GM03348 (cell line): Measurements from ENCODE around the gene SGPL1.
A peak's percentile ranks its signal among the peaks of the same experiment; 100 is the strongest.
"Not testable (repeated sequence)": the region's sequence is repeated elsewhere in the genome, so short reads cannot be mapped to it uniquely, and the experiment has no call there.

Experiments
- DNase-seq: peaks from one replicate; pipeline ENCODE4 v3.0.0; 2012; ENCODE audit warnings: low spot score

SGPL1 gene

DNA sequence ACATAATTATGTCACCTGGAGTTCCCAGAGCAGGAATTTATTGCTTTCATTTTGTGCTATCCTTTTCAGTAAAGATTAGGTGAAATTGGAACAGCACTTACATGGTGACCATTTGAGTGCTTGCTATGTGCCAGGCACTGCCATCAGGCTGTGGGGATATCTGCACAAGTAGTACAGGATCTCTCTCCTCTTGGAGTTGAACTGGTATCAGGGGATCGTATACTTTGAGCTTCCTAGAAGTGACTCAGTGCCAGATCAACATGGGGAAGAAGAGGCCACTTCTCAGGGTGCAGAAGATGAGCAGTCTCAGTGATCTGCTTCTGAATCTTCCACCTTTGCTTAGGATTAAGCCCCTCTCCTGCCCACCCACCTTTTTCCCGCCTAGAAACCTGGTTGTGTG lies 29.5 kb downstream of the SGPL1 start:
- no peak for DNase-seq

DNA sequence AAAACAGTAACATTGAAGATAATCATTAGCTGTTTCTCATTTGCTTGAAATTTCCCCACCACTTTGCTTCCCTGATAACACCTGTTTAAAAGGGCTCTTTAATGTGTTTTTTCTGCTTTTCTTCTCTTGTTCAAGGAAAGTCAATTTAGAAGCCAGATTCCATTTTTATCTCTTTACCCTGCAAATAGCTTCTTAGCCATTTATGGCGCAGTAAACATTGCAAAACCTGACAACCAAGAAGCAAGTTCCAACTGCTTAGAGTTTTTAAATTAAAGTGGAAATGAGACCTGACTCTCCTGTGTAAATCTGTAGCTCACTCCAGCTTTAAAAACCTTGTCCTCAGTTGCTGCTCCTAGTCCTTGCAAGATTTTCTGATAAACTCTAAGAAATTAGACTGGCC lies 30.1 kb downstream of the SGPL1 start:
- no peak for DNase-seq

DNA sequence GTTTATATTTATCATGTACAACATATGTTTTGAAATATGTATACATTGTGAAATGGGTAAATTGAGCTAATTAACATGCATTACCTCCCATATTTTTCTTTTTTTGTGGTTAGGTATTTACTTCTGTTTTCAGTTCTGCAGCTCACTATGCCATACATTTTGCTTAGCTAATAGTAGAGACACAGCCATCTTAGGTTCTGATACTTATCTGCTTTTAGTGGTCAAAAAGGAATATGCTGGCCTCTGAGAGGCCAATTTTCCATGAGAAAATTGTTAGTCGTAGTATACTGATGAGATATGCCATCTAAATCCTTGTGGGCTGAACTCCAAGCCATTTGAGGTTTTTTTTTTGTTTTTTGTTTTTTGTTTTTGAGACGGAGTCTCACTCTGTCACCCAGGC lies 31.0 kb downstream of the SGPL1 start:
- DNase-seq = no peak

DNA sequence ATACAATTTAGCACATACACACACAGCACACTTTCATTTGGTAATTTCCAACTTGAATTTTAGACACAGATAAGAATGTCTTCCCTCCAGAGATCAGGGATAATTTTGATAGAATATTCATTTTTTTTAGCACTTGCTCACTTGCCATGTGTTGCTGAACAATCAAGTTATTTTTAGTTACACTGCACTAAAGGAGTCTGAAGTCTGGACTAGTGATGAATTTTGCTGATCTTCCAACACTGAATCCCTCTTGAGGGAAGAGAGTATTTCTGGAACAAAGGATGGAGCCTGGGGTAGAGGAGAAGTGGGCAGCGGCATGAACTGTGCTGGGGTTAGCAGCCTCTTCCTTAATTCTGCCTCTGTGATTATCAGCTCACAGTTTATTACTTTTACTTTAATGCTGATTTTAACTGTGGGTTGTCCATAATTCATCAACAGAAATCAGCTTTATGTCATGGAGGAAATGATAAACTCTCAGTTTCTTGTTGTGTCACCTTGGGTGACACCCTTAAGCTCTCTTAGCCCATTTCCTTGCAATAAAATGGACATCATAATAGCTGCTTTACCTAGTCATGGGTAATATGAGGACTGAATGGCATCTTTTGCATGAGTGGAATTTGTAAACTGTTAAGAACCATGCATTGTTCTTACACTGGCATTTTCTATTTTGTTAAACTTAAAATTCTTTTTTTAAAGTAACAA lies 32.1 kb downstream of the SGPL1 start:
- peak; percentile 12 for DNase-seq

DNA sequence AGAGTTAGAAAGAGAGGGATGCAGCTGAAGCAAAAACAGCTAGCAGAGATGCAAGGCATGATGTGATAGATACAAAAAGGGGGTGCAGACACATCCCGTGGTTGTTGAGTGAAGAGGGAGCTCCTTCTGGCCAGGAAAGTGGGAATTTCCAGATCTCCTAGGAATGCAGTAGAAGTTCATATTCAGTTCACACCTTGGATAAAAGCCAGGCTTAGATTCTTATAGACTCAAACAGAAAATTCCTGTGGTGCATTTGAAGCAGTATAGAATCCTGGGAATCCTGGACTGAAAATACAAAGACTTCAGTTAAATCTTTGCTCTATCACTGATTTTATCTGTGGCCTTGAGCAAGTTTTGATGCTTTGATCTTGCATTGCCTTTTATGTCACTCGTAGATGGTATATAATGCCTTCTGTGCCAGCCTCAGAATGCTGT lies 33.9 kb downstream of the SGPL1 start:
- DNase-seq = peak; percentile 58

DNA sequence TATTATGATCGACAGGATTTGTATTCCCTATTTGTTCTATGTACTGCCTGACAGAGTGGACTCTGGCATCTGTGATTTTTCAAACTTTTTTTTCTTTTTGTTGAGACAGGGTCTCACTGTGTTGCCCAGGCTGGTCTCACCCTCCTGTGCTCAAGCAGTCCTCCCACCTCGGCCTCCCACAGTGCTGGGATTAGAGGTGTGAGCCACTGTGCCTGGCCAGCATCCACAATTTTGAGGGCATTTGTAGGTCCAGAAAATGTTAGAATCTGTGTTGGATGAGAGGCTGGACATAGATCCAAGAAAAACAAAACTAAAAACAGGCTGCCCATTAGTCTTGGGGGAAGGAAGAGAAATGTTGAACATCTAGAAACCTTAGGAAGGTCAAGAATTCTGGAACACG lies 34.3 kb downstream of the SGPL1 start:
- no peak for DNase-seq

DNA sequence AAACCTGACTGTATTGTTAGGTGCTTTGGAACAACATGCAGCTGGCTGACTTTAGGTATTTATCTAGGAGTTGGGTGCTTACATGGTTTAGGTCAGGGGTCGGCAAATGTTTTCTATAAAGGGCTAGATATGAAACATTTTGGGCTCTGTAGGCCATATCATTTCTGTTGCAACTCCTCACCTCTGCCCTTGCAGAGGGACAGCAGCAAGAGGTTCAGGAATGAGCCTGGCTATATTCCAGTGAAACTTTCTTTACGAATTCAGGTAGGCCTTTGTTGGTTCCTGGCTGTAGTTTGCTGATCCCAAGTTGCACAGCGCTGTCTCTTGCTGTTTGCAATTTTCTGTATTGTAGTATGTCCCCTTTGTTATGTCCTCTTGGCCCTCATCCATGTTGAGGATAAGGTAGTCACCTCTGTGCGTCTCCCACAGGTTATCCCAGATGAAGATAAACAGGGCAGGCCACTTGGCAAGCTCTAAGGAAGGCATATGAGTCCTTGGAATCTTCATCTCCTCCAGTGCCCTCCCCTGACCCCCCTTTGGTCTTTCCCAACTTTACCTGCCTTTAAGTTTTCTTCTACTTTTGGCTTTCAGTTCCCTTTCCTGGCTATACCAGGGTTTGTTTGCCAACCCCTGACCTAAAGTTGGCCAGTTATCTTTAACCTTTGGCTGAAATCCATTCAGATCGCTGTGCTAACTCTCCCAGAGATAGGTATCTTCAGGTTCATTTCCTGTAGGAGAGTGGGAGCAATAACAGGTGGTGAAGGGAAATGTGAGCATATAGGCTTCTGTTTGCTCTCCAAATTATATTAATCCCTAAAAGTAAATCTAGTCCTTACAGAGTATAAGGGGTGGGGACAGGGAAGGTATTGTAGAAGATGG lies 36.1 kb downstream of the SGPL1 start:
- DNase-seq = no peak

DNA sequence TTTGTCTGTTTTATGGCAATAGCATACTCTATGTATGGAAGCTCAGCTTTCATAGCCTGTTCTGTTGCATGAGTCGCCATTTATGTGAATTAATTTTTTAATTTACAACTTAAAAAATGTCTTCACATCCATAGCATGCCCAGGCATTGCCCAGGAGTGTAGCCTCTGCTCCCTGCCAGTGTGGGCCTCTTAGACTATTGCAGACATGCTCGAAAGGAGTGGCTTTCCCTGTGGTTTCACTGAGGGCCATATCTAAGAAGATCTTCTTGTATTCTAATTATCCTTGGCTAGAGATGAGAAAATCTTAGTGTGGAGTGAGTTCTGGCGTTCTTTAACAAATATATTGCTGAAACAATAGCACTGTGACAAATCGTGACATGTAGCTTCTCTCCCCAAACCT lies 37.3 kb downstream of the SGPL1 start:
- no peak for DNase-seq

DNA sequence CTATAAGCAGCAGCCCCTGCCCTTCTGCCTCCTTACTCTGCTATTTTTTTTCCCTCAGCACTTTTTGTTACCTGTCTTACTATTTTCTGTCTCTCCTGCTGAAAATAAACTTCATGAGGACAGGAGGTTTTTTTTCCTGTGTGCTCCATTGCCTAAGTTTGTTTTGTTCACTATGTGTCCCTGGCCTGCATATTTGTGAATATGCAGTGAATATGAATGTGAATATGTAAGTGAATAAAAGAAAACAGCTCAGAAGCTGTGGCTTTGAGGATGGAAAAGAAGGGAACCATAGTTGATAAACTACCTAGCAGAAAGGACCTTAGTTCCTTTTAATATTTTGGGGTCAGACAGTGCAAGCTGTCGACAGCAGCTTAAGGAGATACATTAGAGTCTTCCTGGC lies 37.7 kb downstream of the SGPL1 start:
- no peak for DNase-seq

DNA sequence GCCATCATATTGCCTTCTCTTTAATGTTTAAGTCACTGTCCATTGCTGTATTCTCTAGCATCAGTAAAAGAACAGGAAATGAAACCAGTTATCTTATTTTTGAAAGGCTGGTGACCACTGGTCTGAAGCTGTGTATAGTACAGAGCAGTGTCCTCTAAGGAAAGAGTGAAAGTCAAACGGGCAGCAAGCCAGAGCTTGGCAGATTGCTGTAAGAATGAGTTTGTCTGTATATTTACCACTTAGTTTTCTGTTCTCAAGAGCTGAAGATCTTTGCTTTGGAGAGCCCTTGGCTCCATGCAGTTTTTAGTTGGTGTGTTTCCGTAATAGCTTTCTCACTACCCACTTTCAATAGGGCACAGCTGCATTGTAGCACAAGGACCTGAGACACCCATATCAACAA lies 40.7 kb downstream of the SGPL1 start:
- DNase-seq = no peak

DNA sequence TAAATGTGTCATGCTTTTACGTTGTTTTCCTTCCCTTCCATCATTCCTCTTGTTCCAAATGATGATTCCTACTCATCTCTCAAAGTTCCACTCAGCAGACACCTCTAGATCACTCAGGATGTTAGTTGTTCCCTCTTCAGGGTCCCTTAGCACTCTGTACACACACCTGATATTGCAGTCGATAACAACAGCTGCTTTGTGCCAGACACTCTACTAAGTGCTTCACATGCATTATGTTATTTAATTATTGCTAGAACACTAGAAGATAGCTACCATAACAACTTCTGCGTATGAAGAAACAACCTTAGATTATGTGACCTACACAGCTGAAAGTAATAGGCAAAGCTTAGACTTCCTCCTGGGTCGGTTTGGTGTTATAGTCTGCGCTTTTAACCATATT lies 43.0 kb downstream of the SGPL1 start:
- no peak for DNase-seq

DNA sequence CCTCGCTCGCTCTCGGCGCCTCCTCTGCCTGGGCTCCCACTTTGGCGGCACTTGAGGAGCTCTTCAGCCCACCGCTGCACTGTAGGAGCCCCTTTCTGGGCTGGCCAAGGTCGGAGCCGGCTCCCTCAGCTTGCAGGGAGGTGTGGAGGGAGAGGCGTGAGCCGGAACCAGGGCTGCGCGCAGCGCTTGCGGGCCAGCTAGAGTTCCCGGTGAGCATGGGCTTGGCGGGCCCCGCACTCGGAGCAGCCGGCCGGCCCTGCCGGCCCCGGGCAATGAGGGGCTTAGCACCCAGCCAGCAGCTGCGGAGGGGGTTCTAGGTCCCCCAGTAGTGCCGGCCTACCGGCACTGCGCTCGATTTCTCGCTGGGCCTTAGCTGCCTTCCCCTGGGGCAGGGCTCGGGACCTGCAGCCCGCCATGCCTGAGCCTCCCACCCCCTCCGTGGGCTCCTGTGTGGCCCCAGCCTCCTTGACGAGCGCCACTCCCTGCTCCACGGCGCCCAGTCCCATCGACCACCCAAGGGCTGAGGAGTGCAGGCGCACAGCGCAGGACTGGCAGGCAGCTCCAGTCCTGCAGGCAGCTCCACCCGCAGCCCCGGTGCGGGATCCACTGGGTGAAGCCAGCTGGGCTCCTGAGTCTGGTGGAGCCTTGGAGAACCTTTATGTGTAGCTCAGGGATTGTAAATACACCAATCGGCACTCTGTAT lies 45.9 kb downstream of the SGPL1 start:
- not testable (repeated sequence) for DNase-seq

DNA sequence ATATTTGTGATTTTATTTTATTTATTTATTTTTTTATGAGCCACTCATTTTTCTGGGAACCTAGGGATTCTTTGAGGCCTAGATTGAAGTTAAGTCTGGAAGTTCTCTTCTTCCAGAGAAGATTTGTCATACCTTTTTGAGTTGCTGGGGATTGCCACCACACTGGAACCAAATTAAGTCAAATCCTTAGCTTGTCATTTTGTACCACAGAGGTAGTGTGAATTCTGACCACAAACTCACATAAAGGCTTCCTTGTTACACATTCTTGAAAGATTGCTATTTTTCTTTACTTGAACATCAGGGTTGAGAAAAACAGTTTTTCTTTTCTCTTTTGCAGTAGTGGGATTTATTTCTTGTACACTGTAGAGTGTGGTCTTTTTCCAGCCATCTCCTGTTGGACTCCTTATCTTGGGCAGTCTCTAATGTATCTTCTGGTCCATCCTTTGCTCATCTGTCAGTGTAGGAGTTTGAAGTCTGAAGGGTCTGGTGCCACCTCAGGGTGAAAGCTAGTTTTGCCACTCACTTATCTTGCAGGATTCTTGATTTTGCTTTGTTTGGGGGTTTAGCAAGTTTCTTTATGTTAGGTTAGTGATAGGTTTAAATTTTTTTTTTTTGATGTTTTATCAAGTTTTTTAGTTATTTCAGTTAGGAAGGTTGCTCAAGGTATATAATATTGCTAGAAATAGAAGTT lies 47.9 kb downstream of the SGPL1 start:
- no peak for DNase-seq

DNA sequence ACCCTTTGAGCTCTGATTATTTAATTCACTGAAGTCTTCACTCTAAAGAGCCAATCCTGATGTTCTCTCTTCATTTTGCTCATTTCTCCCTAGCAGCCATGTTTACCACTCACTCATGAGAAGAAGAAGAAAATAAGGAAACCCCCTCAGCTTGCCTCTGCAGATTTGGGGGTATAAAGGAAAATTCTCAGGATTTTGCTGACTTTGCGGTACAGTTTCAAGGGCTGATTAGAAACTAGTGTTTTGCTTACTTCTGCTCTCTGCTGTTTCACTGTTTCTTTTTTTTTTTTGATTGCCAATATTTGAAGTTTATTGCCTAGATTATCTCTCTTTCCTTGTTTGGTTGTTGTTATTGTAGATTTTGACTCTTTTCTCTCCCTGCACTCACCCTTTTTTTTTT lies 49.2 kb downstream of the SGPL1 start:
- DNase-seq = no peak

DNA sequence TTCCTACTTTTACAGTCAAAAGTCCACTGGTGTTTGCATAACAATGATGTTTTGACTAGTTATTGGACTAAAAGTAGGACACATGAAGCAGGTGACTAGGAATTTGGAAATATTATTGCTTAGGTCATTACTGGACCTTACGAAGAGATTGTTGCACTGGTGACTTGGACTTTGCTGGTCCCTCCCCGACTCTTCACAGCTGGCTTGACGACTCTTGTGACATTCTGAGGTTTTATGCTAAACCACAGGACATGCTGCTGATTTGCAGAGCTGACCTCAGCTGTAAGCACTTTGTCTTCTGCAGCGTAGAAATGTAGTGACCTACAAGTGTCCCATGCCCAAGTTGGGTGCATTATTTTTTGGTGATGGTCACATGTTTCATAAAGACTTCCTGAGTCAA lies 50.7 kb downstream of the SGPL1 start:
- no peak for DNase-seq

DNA sequence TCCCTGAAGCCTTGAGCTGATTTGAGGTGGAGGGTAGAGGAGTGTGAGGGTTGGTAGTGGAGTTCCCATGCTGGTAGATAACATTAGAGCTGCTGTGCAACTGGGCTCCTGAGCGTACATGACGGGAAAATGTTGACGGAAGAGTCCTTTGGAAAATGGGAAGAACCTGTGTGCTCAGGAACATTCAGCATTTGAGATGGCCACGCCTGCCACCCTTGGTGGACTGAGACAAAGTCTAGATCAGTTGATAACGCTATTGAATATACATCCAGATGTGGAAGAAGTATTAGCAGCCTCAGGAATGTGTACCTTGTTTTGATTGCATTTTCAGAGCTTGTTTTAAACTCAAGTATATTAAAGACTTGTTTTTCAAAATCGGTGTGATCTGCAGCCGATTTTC lies 56.5 kb downstream of the SGPL1 start:
- no peak for DNase-seq

DNA sequence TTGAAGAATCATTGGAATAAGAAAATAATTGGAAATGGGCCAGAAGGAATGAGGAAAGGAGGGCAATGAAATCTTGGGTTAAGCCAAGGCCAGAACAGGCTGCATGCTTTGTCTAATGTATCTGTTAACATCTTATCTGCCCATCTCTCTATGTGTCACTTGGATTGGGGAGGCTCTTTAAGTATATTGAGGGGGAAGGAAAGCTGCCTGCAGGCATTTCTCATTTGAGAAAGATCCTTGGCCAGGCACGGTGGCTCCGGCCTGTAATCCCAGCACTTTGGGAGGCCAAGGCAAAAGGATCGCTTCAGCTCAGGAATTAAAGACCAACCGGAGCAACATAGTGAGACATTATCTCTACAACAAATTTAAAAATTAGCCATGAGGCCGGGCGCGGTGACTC lies 58.3 kb downstream of the SGPL1 start:
- no peak for DNase-seq

DNA sequence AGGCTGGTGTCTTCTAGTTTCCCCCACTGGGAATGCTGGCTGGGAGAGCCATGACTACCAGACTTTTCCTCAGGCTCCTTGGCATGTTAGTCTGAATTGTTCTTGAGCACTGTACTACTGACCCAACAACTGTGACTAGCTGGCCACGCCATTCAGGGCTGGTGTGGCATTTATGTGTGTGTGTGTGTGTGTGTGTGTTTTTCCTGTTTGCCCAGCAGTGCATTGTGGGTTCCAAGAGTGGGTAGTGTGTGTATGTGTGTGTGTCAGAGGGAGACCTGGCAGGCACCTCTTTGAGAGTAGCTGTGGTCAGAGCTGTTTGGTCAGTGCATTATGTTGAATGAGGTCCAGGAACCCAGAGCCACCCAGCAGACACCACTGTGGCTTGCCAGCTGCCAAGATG lies 63.5 kb downstream of the SGPL1 start:
- DNase-seq = no peak

DNA sequence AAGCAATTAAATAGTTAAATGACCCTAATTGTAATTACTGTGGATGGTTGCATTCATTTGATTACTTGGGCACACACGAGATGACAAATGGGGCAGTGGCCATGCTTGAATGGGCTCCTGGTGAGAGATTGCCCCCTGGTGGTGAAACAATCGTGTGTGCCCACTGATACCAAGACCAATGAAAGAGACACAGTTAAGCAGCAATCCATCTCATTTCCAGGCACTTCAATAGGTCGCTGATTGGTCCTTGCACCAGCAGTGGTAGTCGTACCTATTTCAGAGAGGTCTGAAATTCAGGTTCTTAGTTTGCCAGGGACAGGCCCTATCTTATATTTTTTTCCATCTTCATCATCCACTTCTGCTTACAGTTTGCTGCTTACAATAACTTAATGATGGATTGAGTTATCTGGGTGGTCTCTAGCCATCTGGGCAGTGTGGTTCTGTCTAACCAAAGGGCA lies 64.4 kb downstream of the SGPL1 start:
- peak; percentile 84 for DNase-seq

DNA sequence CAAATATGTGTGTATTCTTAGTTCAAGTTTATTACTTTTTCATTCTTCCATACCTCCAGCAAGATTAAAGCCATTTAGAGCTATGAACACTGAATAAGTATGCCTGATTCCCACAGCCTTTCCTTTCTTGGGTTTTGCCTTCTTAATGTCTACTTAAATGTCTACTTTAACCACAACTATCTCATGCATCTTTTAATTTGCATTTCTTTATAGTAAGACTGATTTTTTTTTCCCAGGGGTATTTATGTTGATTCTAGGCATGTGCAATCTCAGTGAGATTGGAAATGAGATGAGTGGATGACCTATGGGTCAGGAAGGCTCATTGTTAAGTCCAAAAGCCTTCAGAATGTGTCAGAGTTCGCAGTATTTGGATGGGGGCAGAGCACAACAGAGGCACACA lies 69.0 kb downstream of the SGPL1 start:
- no peak for DNase-seq

DNA sequence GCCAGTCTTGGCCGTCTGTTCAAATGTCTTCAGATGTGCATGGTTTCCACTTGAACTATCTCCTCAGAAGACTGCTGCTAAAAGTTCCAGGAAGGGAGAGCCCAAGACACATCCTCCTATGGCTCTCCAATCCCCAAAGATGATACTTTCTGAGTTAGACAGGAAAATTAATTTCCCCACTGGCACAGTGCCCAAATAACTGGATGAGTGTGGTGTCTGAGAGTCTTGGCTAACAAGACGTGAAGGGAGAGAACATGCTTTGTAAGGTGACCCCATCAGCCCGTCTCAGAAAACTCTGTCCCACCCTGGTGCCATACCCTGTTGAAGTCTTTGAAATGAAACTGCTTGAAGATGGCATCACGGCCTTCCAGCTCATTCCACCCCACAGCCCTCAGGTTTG lies 69.7 kb downstream of the SGPL1 start:
- no peak for DNase-seq
